T-helper 2 cell treated with Interferon-gamma antibody and Interleukin-4, amounts not matched to agents 100 ng/mL and 5 ng/mL, for 36 hours (primary cell): ENCODE measurements around the gene WDTC1. TPM values are rescaled to one million over a fixed set of nuclear protein-coding genes. Genes with fewer than 3 reads are reported as not detected.
"Not testable (repeated sequence)": the region's sequence is repeated elsewhere in the genome, so short reads cannot be mapped to it uniquely, and the experiment has no call there.

Experiments used
- intact Hi-C: fragments of 100-400 bp; cut with micrococcal nuclease; formaldehyde crosslinking; loops from one replicate; pipeline ENCODE4 v1.15.1; 2023
- total RNA-seq: library from RNA; stranded (reverse); gene quantifications from 2 replicates; pipeline ENCODE4 v1.2.3, GENCODE V29; 2022

Gene WDTC1
- total RNA-seq, 1 donor from 2014 or later = 24.4 TPM

DNA sequence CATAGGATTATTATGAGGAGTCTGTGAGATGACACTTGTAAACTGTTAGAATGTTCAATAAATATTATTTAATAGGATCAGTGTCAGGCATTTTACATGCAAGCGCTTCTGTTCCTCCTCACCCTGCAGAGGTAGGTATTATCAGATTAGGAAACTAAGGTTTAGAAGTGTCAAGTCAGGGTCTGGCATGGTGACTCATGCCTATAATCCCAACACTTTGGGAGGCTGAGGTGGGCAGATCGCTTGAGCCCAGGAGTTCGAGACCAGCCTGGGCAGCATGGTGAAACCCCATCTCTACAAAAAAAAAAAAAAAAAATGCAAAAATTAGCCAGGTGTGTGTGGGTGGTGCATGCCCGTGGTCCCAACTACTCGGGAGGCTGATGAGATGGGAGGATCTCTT is 9.2 kb downstream of the WDTC1 start:
- intact Hi-C loops = not testable (repeated sequence)

GRCh38 chr1:27246194-27246593 is 11.8 kb downstream of the WDTC1 start:
- intact Hi-C loops = no loop called here

DNA sequence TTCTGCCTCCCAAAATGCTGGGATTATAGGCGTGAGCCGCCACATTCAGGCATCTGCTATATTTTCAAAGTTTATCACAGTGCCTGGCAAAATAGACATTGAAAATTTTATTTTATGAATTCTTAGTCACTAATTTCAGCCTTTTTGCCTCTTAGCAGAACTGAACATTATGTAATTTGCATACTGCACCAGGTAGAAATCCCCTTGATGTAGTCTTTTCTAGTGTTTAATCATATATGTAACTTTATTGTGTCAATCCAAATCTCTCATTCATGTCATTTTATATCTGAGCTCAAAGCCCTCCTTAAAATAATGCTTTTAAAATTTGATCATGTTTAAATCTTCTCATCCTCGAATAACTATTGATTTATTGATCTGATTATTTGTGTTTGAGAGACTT is 19.2 kb downstream of the WDTC1 start:
- intact Hi-C loops = no loop called here

- intact Hi-C loops = no loop called here
Measured at GRCh38 chr1:27255136-27255535, 20.7 kb downstream of the WDTC1 start.

DNA sequence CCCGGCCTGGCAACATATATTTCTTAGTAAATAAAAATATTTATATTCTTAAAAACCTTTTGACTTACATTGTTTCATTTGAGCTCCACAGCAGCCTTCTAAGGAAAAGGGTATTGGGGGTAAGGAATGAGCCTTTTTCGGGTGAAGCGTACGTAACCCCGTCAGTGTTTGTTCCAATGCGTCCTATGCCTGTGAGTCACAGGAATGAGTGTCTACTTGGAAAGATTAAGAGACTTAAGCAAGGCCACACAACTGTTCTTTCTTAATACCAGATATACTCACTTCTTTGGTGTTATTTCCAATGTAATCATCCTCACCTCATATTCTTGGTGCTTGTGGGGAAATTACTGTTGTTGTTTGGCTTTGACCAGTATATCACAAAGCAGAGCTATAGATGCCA is 22.7 kb downstream of the WDTC1 start:
- intact Hi-C loops = no loop called here

DNA sequence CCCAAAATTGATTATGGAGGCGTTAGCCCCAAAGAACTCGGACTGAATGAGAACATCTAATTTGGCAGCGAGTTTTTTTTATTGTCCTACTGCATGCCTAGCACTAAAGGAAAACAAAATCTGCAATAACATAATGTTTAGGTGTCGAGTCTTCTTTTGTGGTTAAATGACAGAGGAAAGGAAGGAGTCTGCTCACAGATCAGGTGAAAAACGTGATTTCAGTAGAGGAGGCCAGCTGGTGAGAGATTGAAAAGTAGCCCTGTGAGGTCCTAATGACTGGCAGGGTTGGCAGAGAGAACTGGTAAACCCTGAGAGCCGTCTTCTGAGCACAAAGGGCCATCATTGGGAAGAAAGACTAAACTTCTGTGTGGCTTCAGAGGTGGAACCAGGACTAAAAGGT is 24.2 kb downstream of the WDTC1 start:
- intact Hi-C loops = no loop called here

GRCh38 chr1:27267153-27267552 is 32.7 kb downstream of the WDTC1 start:
- intact Hi-C loops = no loop called here

DNA sequence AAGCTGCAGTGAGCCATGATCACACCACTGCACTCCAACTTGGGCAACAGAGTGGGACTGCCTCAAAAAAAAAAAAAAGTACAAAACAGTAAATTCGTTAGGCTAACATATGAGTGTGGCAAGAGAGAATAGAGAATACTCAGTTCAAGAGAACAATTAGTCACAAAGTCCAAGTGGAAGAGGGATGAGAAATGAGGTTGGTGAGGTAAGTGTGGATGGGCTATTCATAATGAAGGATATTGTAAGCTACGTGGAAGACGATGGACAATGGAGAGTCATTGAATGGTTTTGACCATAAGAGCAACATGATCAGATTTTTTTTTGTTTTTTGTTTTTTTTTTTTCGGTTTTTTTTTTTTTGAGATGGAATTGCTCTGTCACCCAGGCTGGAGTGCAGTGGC is 34.8 kb downstream of the WDTC1 start:
- intact Hi-C loops = no loop called here

DNA sequence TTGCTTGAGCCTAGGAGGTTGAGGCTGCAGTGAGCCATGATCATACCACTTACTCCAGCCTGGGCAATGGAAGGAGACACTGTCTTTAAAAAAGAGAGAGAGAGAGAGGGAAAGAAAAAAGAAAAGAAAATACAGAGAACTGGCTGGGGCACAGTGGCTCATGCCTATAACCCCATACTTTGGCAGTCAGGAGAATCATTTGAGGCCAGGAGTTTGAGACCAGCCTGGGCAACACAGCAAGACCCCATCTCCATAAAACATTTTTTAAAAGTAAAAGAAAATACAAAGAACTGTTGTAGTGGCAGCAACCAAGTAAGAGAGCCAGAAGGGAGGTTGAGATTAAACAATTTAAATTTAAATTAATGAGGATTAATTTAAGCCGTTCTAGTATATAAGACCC is 39.8 kb downstream of the WDTC1 start:
- intact Hi-C loops = no loop called here

DNA sequence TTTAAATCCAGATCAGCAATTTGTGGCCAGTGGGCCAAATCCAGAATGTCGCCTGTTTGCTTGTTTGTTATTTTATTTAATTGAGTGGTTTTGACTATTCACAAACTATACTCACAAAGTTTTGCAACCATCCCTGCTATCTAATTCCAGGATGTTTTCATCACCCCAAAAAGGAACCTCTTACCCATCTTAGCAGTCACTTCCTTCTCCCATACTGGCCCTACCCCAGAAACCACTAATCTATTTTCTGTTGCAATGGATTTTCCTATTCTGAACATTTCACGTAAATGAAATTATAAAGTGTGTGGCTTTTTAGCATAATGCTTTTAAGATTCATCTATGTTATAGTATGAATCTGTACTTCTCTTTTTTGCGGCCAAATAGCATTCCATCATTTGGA is 41.3 kb downstream of the WDTC1 start:
- intact Hi-C loops = no loop called here

GRCh38 chr1:27284425-27285273 is 50.2 kb downstream of the WDTC1 start:
- intact Hi-C loops = loop anchor here (1.0 to 2.0 kb wide), 4 partner anchors 50 to 239 kb away; partner anchors contain the start of gene WDTC1

DNA sequence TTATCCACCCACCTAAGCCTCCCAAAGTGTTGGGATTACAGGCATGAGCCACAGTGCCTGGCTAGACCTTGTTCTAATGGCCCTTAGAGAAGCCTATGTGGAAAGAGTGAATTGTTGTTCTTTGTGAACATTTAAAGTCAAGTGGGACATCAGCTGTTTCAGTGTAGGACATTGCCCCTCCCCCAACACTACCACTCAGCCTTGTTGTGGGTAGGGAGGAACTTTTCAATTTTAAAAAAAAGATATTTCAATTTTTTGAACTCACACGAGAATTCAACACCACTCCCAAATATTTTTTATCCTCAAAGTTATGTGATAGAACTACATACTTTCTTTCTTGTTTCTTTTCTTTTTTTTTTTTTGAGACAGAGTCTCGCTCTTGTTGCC is 50.8 kb downstream of the WDTC1 start:
- intact Hi-C loops = loop anchor here (2.0 kb wide), 1 partner anchor 50 kb away; the partner anchor contains the start of gene WDTC1

- intact Hi-C loops = loop anchor here (2.0 kb wide), 1 partner anchor 51 kb away; the partner anchor contains the start of gene WDTC1
Measured at GRCh38 chr1:27285821-27286220, 51.4 kb downstream of the WDTC1 start.

GRCh38 chr1:27289125-27289524 is 54.7 kb downstream of the WDTC1 start:
- intact Hi-C loops = not testable (repeated sequence)

DNA sequence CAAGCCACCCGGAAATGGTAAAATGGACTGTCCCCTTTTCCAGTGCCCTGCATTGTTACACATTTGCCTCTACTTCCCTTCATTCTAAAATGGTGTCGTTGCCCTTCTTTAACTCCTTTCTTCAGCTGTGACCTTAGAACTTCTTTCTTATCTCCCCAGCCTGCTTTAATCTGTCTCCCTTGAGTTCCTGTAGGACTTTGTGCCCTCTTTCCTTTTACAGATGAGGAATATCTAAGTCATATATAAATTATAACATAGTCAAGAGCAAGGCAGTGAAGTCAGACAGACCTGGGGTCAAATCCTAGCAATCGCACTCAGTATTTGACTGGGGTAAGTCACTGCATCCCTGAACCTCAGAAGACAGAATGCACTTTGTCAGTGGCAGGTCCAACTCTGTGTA is 56.1 kb downstream of the WDTC1 start:
- intact Hi-C loops = no loop called here

DNA sequence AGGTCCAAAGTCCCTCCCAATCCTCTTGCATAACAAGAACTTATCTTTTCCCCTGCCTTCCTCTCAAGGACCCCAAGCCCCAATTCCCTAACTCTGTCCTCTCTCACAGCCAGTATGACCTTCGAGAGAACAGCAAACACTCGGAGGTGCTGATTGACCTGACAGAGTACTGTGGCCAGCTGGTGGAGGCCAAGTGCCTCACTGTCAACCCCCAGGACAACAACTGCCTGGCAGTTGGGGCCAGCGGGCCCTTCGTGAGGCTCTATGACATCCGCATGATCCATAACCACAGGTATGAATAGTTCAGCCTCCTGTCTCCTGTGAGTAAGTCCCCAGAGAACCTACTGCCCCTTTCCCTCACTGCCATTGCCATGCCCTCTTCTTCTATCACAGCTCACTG is 57.7 kb downstream of the WDTC1 start:
- intact Hi-C loops = no loop called here

GRCh38 chr1:27293915-27294314 is 59.5 kb downstream of the WDTC1 start:
- intact Hi-C loops = no loop called here

- intact Hi-C loops = no loop called here
Measured at GRCh38 chr1:27296773-27297291, 62.4 kb downstream of the WDTC1 start.

DNA sequence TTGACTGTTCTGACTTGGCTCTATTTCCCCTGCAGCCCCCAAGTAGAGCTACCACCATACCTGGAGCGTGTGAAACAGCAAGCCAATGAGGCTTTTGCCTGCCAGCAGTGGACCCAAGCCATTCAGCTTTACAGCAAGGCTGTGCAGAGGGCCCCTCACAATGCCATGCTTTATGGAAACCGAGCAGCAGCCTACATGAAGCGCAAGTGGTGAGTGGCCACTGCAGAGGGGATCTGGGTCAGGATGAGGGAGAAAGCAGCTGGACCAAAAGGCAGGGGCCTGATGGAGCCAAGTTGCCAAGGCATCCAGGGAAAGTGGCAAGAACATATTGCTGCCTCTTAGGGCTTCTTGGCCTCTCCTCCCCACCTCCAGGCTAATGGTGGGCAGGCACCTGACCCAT is 63.5 kb downstream of the WDTC1 start:
- intact Hi-C loops = no loop called here

DNA sequence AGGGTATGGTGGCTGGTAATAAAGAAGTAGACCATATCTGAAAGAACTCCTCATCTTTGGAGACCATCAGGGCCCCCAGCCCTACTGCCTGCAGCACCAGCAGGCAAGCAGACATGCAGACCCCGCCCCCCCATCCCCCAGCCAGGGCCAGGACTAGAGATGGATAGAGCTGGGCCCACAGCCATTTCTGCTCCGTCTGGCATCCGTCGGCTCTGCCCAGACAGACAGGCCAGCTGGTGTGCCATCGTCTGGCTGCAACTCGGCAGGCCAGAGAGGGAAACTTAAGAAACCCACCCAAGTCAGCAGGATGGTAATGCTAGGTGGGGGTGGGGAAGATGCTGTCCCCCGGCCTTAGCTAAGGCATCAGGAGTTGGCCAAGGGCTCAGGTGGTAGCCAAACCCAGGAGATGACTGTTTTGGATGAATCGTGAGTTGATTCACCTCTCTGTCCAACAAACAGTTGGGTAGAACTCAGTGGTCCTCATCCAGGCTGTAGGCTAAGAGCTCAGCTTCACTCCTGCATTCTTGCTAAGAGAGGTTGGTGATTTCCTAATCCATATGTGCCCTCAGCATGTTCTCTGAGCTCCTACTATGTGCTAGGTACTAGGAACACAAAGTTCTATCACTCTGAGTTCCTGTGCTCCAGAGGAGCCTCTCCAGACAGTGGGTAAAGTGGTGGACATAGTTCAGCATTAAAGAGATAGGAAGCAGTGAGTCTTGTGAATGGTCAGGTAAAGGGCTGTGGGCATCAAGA is 64.4 kb downstream of the WDTC1 start:
- intact Hi-C loops = no loop called here

DNA sequence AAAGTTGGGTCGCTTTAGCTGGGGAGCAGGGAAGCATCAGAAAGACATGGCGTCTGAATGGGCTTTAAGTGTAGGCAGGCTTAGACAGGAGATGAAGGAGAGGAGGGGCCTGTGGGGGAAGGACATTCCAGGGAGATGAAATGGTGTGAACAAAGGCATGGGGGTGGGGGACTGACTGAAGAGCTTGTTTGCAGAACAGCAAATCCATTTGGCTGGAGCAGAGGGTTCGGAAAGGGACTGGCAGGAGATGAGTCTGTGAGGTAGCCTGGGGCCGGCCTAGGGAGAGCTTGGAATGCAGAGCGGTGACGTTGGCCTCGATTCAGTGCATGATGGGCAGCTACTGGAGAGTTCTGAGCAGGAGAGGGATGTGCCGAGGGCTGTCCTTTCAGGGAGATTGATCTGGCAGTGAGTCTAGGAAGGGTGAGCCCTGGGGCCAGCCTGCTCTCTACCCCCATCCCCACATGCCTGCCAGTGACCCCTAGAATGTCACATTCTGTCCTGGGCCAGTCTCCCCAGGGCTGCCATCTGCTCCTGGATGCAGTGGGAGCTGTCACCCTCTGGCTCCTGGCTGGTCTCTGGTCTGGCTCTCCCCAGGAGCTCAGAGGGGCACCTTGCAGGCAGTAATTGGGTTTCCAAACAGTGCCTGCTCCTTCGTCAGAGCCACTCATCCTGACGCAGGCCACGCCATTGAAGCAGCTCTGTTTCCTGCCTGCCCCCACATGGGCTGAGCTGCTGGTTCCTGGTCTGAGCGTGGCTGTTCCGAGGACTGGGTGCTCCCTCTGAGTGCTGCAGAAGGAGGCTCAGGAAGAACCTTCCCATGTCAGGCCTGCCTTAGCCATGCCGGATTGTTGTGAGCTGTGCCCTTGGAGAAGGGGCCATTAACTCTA is 65.2 kb downstream of the WDTC1 start:
- intact Hi-C loops = loop anchor here (1.0 to 2.0 kb wide), 3 partner anchors 21 to 305 kb away; partner anchors contain the start of gene AHDC1
